NCI-H82 (cell line): Measurements from ENCODE around the gene LPAR5.
"Not testable (repeated sequence)": the region's sequence is repeated elsewhere in the genome, so short reads cannot be mapped to it uniquely, and the experiment has no call there.

Experiments used
- DNase-seq: peaks from one replicate; lab custom pipeline; 2025; lab: John Stamatoyannopoulos, UW

The LPAR5 gene

DNA sequence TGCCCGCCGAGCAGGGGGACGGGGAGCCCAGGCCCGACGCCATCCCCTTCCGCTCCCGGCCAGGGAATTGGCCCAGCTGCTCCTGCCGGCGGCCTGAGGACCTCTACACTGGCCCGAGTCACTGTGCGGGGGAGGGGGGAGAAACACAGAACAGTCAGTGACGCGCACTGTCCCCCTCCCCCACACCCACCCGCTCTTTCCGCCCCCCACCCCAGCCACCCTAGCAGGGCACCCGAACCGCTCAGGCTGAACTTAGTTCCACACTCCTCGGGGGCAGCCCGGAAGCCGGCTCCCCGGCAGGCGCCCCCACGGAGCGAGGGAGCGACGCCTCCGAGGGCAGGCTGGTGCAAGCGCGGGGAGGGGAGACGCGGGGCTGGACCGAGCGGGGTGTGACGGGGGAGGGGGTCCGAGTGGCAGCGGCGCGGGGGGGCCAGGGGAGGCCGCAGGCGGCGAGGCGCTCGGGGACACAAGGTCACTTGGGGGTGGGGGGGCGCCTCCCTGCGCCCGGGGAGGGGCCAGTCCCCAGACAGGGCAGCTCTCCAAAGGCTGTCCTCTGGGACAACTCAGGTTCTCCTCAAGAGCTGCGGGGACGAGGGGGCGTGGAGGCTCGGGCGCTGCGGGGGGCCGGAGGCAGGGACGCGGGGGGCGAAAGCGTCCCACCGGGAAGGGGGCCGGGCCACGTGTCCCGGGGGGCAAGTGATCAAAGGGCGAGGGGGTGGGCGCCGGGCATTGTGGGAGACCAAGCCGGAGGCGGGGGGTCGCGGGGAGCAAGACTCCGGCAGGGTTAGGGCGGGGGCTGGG, 29.2 kb downstream of the LPAR5 start:
- DNase-seq = peak; percentile 66

GRCh38 chr12:6605421-6606330, 30.1 kb downstream of the LPAR5 start:
- DNase-seq = no peak

DNA sequence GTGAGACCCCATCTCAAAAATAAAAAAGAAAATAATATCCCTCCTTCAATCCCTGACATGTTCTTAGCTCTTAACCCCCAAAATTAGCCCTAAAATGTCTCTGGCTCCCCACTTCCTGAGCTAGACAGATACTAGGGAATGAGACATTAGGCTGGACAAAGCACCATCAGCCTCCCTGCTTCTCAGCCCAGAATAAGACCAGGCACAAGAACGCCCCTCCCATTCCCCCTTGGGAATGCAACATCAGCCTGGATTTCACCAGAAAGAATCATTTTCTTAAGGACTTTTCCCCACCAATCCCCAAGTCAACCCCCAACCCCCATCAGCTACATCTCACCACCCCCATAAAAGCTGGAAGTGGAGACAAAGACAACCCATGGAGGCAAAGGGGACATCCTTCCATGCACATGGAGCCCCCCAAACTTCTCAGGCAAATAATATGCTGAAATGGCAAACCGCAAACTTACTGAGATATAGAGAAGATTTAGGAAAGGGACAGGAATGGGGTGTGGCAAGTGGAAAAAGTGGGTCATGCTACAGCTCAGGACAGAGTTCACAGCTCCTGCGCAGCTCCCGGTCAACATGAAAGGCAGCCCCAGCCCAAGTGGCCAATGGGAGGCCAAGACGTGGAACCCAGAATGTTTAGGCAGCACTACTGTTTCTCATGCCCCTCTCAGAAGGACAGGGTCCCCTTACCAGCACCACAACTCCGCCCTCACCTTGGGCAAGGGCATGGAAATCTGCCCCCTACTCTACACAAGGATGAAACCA, 31.3 kb downstream of the LPAR5 start:
- DNase-seq = no peak

DNA sequence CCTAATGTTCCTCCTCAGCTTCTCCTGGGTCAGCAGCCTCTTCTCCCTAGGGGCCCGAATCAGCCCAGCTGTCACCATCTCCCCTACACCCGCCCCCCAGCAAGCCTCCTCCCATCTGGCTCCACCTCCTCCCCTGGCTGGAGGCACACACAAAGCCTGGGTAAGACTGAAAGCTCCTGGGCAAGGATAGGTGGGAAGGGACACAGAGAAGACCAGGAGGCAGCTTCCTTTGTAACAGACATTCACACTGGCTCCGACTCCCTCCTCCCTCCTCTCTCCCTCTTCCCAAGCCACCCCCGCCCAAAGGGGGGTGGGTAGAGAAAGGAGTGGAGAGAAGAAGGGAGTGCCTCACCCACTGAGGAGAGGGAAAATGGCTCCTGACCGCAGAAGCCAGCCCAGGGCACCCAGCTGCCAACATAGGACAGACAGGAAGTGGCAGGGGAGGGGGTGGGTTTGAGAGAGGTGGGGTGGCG, 32.6 kb downstream of the LPAR5 start:
- peak; percentile 95 for DNase-seq

GRCh38 chr12:6602526-6602925, 33.2 kb downstream of the LPAR5 start:
- DNase-seq = no peak

DNA sequence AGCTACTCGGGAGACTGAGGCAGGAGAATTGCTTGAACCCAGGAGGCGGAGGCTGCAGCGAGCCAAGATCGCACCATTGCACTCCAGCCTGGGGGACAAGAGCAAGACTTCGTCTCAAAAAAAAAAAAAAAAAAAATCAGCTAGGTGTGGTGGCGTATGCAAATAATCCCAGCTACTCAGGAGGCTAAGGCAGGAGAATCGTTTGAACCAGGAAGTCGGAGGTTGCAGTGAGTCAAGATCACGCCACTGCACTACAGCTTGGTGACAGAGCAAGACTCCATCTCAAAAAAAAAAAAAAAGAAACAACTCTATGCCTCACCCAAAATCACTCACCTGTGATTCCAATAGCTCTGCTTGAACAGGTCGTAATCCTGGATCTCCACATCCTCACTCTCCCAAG, 40.1 kb downstream of the LPAR5 start:
- not testable (repeated sequence) for DNase-seq

GRCh38 chr12:6592087-6592486, 43.7 kb downstream of the LPAR5 start:
- no peak for DNase-seq

DNA sequence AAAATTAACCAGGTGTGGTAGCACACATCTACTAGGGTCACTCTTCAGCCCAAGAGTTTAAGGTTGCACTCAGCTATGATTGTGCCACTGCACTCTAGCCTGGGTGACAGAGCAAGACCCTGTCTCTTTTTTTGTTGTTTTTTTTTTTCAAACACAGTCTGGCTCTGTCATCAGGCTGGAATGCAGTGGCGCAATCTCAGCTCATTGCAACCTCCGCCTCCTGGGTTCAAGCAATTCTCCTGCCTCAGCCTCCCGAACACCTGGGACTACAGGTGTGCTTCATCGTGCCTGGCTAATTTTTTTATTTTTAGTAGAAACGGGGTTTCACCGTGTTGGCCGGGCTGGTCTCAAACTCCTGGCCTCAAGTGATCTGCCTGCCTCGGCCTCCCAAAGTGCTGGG, 49.2 kb downstream of the LPAR5 start:
- not testable (repeated sequence) for DNase-seq

DNA sequence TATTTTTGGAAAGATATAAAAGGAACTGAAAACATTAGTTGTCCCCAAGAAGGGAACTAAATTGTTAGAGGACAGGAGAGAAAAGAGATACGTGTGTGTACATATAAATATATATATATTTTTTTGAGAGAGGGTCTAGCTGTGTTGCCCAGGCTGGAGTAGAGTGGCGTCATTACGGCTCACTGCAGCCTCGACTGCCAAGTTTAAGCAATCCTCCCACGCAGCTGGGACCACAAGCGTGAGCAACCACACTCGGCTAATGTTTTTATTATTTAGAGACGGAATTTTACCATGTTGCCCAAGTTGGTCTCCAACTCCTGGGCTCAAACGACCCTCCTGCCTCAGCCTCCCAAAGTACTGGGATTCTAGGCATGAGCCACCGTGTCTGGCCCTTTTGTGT, 51.5 kb downstream of the LPAR5 start:
- no peak for DNase-seq

DNA sequence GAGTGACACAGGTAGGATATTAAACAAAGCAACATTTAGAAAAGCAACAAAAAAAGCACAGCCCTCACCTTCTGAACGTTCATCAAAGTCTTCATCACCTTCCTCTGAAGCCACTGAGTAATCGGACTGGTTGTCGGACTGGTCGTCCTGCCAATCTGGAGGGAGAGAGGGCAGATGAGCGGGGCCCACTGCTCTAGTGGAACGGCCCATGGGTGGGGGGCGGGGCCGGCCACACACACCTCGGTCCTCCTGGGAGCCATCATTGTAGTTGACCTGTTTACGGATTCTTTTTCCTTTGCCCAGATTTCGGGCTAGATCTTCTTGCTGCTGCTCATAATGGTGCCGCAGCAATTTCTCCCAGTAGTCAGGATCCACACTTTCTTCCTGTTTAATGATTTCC, 52.8 kb downstream of the LPAR5 start:
- DNase-seq = no peak

DNA sequence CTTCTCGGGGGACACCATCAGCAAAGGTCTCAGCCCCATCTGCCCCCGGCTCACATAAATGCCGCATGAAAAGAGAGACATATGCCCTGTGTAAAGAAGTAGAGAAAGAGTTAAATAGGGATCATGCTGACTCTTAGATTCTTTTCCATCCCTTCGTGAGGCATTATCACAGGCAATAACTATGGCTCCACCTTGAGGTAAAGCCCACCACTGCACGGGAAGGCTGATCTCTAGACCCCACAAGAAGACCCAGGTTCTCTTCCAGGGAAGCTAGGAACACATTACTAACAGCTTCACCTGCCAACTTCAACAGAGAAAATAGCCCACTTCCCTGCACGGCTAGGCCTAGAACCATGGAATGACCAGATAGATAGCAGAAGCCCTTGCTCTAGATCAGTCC, 53.6 kb downstream of the LPAR5 start:
- DNase-seq = peak; percentile 31

- no peak for DNase-seq
Measured at GRCh38 chr12:6575648-6576047, 60.1 kb downstream of the LPAR5 start.

DNA sequence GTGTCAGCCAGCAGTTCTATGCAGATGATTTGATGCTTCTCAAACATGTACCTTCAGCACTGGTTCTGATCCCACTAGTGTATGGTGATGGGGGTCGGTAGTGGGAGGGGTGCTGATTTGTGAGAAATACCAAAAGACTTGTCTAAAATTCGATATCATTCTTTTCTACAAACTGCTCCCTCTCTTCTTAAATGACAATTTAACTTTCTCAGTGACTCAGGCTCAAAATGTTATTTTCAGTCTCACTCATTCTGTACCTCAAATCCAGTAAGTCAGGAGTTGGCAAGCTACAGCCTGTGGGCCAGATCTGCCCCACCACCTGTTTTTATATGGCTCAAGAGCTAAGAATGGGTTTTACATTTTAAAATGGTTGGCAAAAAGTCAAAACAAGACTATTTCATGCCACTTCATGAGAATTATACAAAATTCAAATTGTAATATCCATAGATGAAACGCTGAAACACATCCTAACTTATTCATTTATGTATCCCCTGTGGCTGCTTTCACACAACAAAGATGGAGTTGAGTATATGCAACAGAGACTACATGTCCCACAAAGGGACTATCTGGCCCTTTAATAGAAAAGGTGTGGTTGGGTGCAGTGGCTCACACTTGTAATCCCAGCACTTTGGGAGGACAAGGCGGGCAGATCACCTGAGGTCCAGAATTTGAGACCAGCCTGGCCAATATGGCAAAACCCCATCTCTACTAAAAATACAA, 61.0 kb downstream of the LPAR5 start:
- DNase-seq = no peak

DNA sequence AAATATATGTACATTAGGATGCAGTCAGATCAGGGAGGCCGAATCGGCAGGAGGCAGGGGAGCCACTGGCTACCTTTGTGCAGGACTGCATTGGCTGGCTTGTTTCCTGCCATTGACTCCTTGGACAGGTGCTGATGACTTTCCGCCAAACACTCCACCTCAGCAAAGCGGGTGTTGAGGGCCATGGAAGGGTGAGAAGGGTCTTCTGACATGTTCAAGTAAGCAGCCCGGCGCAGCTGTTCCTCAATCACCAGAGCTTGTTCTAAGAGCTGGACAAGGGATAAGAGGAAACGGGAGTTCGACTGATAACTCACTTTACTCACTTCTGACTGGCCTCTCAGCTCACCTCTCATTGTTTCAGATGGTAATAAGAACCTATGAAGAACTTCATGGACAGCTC, 62.8 kb downstream of the LPAR5 start:
- DNase-seq = no peak

GRCh38 chr12:6570264-6570887, 65.4 kb downstream of the LPAR5 start:
- peak; percentile 79 for DNase-seq

- no peak for DNase-seq
Measured at GRCh38 chr12:6569786-6570185, 66.0 kb downstream of the LPAR5 start.

DNA sequence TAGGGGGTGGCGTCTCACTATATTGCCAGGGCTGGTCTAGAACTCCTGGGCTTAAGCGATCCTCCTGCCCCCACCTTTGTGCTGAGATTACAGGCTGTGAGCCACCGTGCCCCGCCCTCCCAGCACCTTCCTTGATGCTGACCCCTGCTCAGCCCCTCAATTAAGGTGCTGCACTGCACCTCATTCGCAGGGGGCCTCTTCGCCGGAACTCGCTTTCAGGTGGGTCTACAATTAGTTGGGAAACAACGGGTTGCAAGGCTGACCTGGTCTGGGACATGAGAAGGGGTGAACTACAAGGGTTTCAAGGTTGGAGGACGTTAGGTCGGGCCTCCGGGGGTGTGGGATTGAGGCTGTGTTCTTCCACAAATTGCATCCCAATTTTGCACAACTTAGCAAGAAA, 66.4 kb downstream of the LPAR5 start:
- peak; percentile 25 for DNase-seq
